Activated B cell treated with CpG ODN at 0.5 μM for 24 hours (primary cell): ENCODE data around the gene DEXI. TPM values are rescaled to one million over a fixed set of nuclear protein-coding genes. Genes with fewer than 3 reads are reported as not detected.

Experiments
- ATAC-seq: fragments of 200-7000 bp; cut with Tn5 transposase; one replicate; pipeline ENCODE4 v1.10.0; 2021; ENCODE audit warnings: low read depth, mild to moderate bottlenecking, moderate library complexity
- CTCF ChIA-PET: fragments of 350-600 bp; sonication (Branson Sonifier 250); formaldehyde crosslinking; loops from one replicate; lab custom pipeline; 2021; ENCODE audit warnings: antibody characterized with exemption; lab: Charles Lee
- POLR2A ChIA-PET: fragments of 350-600 bp; sonication (Branson Sonifier 250); formaldehyde crosslinking; loops from one replicate; lab custom pipeline; 2021; ENCODE audit warnings: antibody characterized with exemption; lab: Charles Lee
- DNase-seq: peaks from one replicate; pipeline ENCODE4 v3.0.0; 2022
- H3K27ac Mint-ChIP-seq: one replicate; pipeline ENCODE4 v1.8.0; 2020; ENCODE audit warnings: mixed read lengths
- H3K27me3 Mint-ChIP-seq: one replicate; pipeline ENCODE4 v1.8.0; 2021; ENCODE audit warnings: mixed read lengths
- H3K36me3 Mint-ChIP-seq: one replicate; pipeline ENCODE4 v1.8.0; 2021; ENCODE audit warnings: low read depth, mixed read lengths
- H3K4me1 Mint-ChIP-seq: one replicate; pipeline ENCODE4 v1.8.0; 2021; ENCODE audit warnings: mixed read lengths
- H3K4me3 Mint-ChIP-seq: one replicate; pipeline ENCODE4 v1.8.0; 2020; ENCODE audit warnings: mild to moderate bottlenecking, mixed read lengths
- H3K9me3 Mint-ChIP-seq: one replicate; pipeline ENCODE4 v1.8.0; 2020; ENCODE audit warnings: mixed read lengths
- CTCF ChIP-seq: fragments of 200-600 bp; IDR thresholded peaks from one replicate; pipeline ENCODE4 v1.8.0; 2022; ENCODE audit warnings: antibody characterized with exemption, mild to moderate bottlenecking
- intact Hi-C: fragments of 100-400 bp; cut with micrococcal nuclease; formaldehyde crosslinking; loops from one replicate; pipeline ENCODE4 v1.15.1; 2024
- total RNA-seq: library from RNA; stranded (reverse); gene quantifications from 2 replicates; pipeline ENCODE4 v1.2.3, GENCODE V29; 2022

DEXI gene
- total RNA-seq, 1 donor from 2014 or later: 18.0 TPM

DNA sequence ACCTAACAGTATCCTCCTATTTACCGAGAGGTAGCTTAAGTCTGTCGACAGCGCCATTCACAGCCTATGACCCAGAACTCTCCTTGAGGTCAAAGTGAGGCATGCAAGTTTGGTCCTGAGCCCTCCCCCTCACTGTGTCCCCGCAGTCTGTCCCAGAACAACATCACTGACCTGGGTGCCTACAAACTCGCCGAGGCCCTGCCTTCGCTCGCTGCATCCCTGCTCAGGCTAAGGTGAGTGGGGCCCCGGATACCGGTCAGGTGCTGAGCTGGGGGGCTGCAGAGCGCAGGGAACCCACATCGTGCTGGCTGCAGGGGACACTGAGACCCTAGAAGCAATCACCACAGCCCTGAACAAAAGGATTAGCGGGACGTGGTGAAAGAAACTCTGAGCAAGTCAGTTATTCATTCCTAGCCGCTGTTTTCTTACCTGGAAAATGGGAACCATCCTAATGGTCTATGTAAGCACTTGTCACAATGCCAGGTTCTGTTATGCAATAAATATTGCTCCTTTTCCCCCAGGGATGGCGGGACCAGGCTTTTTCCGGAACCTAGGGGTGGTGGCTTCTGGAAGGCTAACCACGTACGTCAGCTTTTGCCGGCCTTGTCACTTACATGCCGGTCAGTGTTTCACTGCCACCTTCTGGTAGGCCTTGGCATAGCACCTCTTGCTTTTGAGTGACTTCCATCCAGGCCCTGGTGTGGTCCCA lies 23.8 kb downstream of the DEXI start:
- peak overlapping the region; percentile 88 for H3K27ac Mint-ChIP-seq
- H3K4me1 Mint-ChIP-seq: peaks cover 72% of the 10 kb centered on the region
- TF ChIP-seq CTCF: no peak
- DNase-seq: peak; percentile 80
- peak overlapping the region; percentile 46 for H3K4me3 Mint-ChIP-seq
- peaks cover 87% of the 10 kb centered on the region for H3K36me3 Mint-ChIP-seq
- ATAC-seq: peak; percentile 78
- no peaks in the 10 kb centered on the region for H3K9me3 Mint-ChIP-seq
- CTCF ChIA-PET: interaction anchor here (0.7 to 3.3 kb wide), 29 partner anchors 10 to 404 kb away, joined by 3 to 44 read pairs (median 5); partner anchors contain the start of genes CIITA, DEXI, EMP2 and NUBP1
- POLR2A ChIA-PET: interaction anchor here (0.7 to 12.9 kb wide), 17 partner anchors 20 to 403 kb away, joined by 3 to 234 read pairs (median 6); partner anchors contain the start of genes CIITA, DEXI and NUBP1
- intact Hi-C loops: loop anchor here (1.0 to 5.0 kb wide), 9 partner anchors 41 to 661 kb away; partner anchors contain the start of gene CIITA
- H3K27me3 Mint-ChIP-seq: no peaks in the 10 kb centered on the region

DNA sequence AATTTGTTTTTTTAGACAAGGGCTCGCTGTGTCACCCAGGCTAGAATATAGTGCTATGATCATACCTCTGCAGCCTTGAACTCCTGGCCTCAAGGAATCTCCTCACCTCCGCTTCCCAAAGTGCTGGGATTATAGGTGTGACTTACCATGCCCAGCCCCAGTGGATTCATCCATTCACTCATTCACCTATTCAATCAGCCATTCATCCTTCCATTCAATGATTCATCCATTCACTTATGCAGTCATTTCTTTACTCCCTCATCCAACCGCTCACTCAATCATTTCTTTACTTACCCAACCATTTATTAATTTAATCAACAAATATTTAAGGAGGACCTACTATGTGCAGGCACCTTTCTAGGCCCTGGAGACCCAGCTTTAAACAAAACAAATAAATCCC lies 25.7 kb downstream of the DEXI start:
- Mint-ChIP-seq H3K27me3 (no peaks in the 10 kb centered on the region), H3K27ac (peak overlapping the region; percentile 88), H3K36me3 (peaks cover 86% of the 10 kb centered on the region), H3K4me1 (peaks cover 82% of the 10 kb centered on the region), H3K9me3 (no peaks in the 10 kb centered on the region), H3K4me3 (no peak overlapping the region)
- no peak for ATAC-seq
- ChIA-PET POLR2A (interaction anchor here (0.5 to 12.9 kb wide), 20 partner anchors 10 to 562 kb away, joined by 3 to 234 read pairs (median 6); partner anchors contain the start of genes CIITA and NUBP1), CTCF (interaction anchor here (1.0 to 2.1 kb wide), 8 partner anchors 24 to 402 kb away, joined by 3 to 11 read pairs (median 5); partner anchors contain the start of genes CIITA and NUBP1)
- no peak for TF ChIP-seq CTCF
- intact Hi-C loops: loop anchor here (5.0 kb wide), 1 partner anchor 659 kb away; no protein-coding TSS in a partner anchor
- DNase-seq: no peak

- no peak for TF ChIP-seq CTCF
- DNase-seq (no peak), ATAC-seq (no peak)
- peaks cover 79% of the 10 kb centered on the region for H3K4me1 Mint-ChIP-seq
- no peaks in the 10 kb centered on the region for H3K27me3 Mint-ChIP-seq
- H3K36me3 Mint-ChIP-seq: peaks cover 88% of the 10 kb centered on the region
- H3K9me3 Mint-ChIP-seq: no peaks in the 10 kb centered on the region
- intact Hi-C loops: loop anchor here (5.0 kb wide), 1 partner anchor 614 kb away; no protein-coding TSS in a partner anchor
- H3K4me3 Mint-ChIP-seq: no peak overlapping the region
- CTCF ChIA-PET: interaction anchor here (0.8 to 2.5 kb wide), 6 partner anchors 11 to 35 kb away, joined by 3 to 19 read pairs (median 6); partner anchors contain the start of gene CIITA
- POLR2A ChIA-PET: interaction anchor here (0.6 to 12.9 kb wide), 13 partner anchors 10 to 389 kb away, joined by 3 to 234 read pairs (median 10); partner anchors contain the start of genes CIITA, DEXI and NUBP1
- peak overlapping the region; percentile 95 for H3K27ac Mint-ChIP-seq
Measured at GRCh38 chr16:10911267-10911666, 31.0 kb downstream of the DEXI start.

GRCh38 chr16:10907757-10908045 lies 34.6 kb downstream of the DEXI start:
- CTCF ChIA-PET: no interaction called here

More at GRCh38 chr16:10907757-10908045, 34.6 kb downstream of the DEXI start:
- Mint-ChIP-seq H3K27ac (no peak overlapping the region), H3K36me3 (peaks cover 94% of the 10 kb centered on the region), H3K27me3 (no peaks in the 10 kb centered on the region), H3K4me1 (peaks cover 66% of the 10 kb centered on the region), H3K4me3 (no peak overlapping the region), H3K9me3 (no peaks in the 10 kb centered on the region)
- POLR2A ChIA-PET: interaction anchor here (0.5 to 12.9 kb wide), 4 partner anchors 11 to 72 kb away, joined by 3 to 234 read pairs (median 70); partner anchors contain the start of gene CIITA
- TF ChIP-seq CTCF: no peak
- intact Hi-C loops: no loop called here
- DNase-seq: no peak
- no peak for ATAC-seq
